Stimulated activated CD4-positive, alpha-beta T cell treated with anti-CD3 and anti-CD28 coated beads, Interleukin-2, amount 100 ng/mL, for 4 hours (primary cell): ENCODE measurements around the gene RPSA.
"Not testable (repeated sequence)": the region's sequence is repeated elsewhere in the genome, so short reads cannot be mapped to it uniquely, and the experiment has no call there.

Source experiments
- DNase-seq: peaks from one replicate; pipeline ENCODE4 v3.0.0-alpha.2; 2020; ENCODE audit warnings: low read depth

RPSA gene

GRCh38 chr3:39419742-39420315 is 13.3 kb downstream of the RPSA start:
- no peak for DNase-seq

- no peak for DNase-seq
These were observed 14.0 kb downstream of the RPSA start for GRCh38 chr3:39420543-39420942.

- no peak for DNase-seq
These were observed 17.0 kb downstream of the RPSA start for GRCh38 chr3:39423436-39423970.

DNA sequence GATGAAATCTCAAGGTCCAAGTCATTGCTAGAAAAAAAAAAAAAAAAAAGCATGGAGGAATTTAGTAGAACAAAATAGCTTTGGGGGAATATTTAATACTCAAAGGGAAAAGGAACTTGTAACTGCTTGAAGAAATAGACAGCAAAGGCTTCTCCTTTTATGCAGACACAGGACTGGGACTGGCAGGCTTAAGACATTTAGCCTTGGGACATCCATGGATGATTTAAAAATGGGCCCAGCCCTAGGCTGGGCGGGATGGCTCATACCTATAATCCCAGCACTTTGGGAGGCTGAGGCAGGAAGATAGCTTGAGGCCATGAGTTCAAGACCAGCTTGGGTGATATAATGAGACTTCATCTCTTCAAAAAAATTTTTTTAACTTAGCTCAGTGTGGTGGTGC is 19.8 kb downstream of the RPSA start:
- no peak for DNase-seq

GRCh38 chr3:39427506-39427905 is 21.0 kb downstream of the RPSA start:
- no peak for DNase-seq

GRCh38 chr3:39428745-39429201 is 22.3 kb downstream of the RPSA start:
- DNase-seq = no peak

GRCh38 chr3:39429466-39429865 is 22.9 kb downstream of the RPSA start:
- DNase-seq = no peak

GRCh38 chr3:39432342-39432741 is 25.8 kb downstream of the RPSA start:
- no peak for DNase-seq

DNA sequence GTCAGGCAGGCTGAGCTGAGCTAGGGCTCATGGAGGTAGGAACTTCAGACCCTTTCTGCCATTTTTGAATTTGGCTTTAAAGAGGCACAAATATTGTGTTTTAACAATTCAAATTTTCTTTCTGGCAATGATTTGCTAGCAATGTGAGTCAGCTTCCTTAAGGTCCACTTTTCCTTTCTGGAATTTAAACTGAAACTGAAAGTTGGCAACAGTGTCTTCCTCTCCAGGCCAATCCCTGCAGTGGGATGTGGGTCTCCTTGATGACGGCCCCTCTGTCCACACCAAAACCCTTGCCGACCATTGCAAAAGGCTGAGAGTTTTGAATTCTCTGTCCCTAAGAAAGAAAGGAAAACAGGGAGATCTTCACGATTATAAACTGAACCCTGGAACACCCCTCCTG is 27.1 kb downstream of the RPSA start:
- DNase-seq = no peak

GRCh38 chr3:39434574-39434973 is 28.1 kb downstream of the RPSA start:
- no peak for DNase-seq

DNA sequence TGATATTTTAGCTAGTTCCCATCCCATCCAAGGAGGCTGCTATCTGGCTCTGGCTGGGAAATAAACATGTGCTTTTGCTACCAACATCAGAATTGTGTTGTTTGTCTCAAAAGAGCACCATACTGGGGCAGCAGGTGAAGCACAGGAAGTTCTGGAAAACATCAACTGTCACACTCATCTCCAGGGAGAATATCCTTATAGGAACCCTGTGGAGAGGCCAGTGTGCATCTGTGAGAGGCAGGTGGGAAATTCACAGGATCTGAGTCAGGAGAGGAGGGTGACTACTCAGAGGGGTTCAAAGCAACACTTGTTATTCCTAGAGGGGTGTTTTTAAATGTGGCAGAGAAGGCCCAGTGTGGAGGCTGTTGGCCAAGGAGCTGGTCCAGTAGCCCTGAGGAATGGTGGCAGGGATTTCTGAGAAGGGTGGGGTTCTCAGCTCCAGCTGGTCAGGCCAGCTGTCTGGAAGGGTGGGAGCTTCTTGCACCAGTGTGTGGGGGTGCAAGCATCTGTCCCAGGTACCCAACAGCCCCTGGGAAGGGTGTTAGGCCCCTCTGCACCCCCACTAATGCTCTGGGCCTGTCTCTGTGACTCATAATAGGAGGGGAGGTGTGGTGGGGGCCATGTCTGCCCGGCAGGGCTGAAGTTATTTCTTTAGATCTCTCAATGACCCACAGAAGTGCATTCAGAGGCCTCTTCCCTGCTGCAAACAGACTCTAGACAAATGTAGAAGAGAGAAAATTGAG is 28.7 kb downstream of the RPSA start:
- DNase-seq = no peak

DNA sequence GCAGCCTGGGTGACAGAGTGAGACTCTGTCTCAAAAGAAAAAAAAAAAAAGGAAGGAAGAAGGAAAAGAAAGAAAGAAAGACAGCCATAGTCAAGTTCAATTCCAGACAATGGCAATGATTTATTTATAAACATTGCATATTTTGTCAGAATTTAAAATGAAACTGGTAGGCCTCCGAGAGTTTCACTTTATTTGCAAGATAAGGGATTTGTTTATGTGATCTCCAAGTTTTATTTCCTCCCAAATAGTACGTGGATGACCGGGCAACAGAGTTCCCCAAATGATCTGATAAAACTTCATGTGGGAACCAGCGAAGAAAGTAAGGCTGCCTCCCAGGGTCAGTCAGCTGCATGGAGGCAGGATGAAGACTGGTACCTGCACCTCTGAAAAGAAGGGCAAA is 32.4 kb downstream of the RPSA start:
- DNase-seq = no peak

- no peak for DNase-seq
These were observed 33.8 kb downstream of the RPSA start for GRCh38 chr3:39440316-39440715.

DNA sequence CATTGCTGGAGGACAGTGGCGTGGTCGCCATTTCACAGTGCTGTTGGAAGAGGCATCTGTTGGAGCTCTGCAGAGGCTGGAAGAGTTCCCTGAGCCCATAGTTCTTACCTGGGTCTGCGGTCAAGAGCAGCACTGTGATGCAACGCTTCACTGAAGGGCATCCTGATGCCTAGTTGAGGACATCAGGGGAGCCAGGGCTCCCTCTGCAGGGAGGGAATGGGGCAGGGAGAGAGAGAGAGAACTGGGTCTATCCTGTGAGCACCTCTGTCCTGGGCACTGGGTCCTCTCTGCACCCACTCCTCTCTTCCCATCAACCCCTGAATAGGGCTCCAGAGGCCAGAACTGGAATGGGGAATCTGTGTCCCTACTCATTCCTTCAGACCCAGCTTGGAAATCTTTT is 37.0 kb downstream of the RPSA start:
- no peak for DNase-seq

DNA sequence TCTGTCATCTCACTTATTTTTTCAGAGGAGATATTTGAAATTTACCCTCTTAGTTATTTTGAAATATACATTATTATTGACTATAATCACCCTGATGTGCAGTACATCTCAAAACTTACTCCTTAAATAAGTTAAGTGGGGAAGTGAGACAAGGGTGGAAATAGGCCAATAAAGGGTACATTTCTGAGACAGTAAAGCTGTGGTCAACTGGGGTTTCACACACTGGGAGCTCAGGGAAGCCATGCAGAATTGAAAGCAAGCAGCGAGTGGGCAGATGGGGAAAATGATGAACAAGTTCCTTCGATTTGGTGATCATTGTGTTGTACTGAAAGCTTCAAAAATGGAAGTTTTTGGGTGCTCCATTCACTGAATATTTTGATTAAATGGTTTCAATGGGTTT is 39.4 kb downstream of the RPSA start:
- no peak for DNase-seq

- no peak for DNase-seq
These were observed 39.9 kb downstream of the RPSA start for GRCh38 chr3:39446444-39446843.

DNA sequence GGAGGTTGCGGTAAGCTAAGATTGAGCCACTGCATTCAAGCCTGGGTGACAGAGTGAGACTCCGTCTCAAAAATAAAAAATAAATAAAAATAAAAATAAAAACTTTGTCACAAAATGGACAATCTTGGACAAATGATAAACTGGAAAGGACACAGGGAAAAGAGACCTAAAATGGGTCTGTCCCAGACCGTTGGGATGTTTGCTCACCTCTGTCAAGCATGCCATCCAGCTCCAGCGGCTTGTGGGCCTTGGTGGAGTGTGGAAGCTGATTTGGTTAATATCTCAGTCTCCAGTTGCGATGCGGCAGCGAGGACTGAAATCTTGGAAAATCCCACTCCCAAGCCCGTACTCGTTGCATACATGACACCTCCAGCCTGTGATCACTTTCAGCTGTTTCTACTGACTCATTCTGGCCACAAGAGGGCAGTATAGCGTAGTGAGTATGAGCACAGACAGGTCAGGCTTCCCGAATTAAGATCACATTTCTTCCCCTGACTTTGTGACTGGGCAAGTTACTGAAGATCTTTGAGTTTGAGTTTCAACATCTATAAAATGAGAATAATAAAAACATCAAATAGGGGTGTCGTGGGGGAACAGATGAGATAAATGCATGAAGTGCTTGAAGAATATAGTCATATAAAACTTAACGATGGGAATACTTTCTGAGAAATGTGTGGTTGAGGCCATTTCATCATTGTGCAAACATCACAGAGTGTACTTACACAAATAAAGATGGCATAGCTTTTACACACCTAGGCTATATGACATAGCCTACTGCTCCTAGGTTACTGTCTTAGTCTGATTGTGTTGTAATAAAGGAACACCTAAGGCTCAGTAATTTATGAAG is 41.3 kb downstream of the RPSA start:
- peak; percentile 43 for DNase-seq

DNA sequence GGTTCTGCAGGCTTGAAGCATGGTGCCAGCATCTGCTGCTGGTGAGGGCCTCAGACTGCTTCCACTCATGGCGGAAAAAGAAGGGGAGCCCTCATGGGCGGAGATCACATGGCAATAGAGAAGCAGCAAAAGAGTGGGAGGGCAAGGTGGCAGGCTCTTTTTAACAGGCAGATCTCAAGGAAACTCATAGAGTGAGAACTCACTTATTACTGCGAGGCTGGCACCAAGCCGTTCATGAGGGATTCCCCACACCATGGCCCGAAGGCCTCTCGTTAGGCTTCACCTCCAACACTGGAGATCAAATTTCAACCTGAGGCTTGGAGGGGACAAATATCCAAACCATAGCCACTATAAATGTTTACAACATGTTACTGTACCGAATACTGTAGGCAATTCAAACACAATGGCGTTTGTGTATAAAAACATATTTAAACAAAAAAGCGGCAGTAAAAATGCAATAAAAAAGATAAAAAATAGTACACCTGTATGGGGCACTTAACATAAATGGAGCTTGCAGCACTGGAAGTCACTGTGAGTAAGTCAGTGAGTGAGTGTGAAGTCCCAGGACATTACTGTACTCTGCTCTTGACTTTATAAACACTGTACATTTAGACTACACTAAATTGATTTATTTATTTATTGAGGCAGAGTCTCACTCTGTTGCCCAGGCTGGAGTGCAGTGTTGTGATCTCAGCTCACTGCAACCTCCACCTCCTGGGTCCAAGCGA is 42.1 kb downstream of the RPSA start:
- no peak for DNase-seq

DNA sequence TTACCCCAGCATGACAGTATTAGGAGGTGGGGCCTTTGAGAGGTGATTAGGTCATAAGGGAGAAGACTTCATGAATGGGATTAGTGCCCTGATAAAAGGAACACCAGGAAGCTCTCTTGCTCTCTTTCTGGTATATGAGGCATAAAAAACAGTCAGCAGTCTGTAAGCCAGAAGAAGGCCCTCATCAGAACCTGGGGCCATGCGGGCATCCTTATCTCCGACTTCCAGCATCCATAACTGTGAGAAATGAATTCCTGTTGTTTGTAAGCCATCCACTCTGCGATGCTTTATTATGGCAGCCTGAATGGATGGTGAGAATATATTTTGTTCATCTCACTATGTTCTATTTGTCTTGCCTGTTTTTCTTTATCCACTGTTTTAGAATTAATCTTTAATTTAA is 43.3 kb downstream of the RPSA start:
- DNase-seq = no peak

- DNase-seq = no peak
These were observed 46.6 kb downstream of the RPSA start for GRCh38 chr3:39453134-39453533.

- not testable (repeated sequence) for DNase-seq
These were observed 47.4 kb downstream of the RPSA start for GRCh38 chr3:39453872-39454271.

- DNase-seq = no peak
These were observed 48.2 kb downstream of the RPSA start for GRCh38 chr3:39454591-39455217.
